Stomach (tissue), 9 donors: Measurements from ENCODE around the gene COG2. TPM values are rescaled to one million over a fixed set of nuclear protein-coding genes. Genes with fewer than 3 reads are reported as not detected.

Source experiments
- DNase-seq, 2 donors: peaks; one replicate each; pipeline versions ENCODE4 v3.0.0 to v3.0.0-alpha.2; 2013 to 2019
- H3K27ac ChIP-seq, 5 donors: fragments of 200-600 bp in 4 of 5; sonication (generic) in 4 of 5; one replicate each; pipeline ENCODE4 v1.5.1; 2013 to 2019; ENCODE audit warnings: mild to moderate bottlenecking in 1 of 5, moderate library complexity in 1 of 5
- H3K27me3 ChIP-seq, 3 donors: fragments of 200-600 bp; sonication (generic); one replicate each; pipeline ENCODE4 v1.5.1; 2017 to 2019; ENCODE audit warnings: mixed run types in 1 of 3
- H3K36me3 ChIP-seq, 4 donors: fragments of 200-600 bp; sonication (generic); 1 replicate in 3 of 4; 2 replicates in 1 of 4; pipeline ENCODE4 v1.5.1; 2016 to 2019
- H3K4me1 ChIP-seq, 4 donors: fragments of 200-600 bp; sonication (generic); one replicate each; pipeline ENCODE4 v1.5.1; 2016 to 2019
- H3K4me3 ChIP-seq, 4 donors: fragments of 200-600 bp; sonication (generic) in 3 of 4; one replicate each; pipeline ENCODE4 v1.5.1; 2016 to 2019; ENCODE audit warnings: mild to moderate bottlenecking in 1 of 4
- H3K9me3 ChIP-seq, 4 donors: fragments of 200-600 bp; sonication (generic); one replicate each; pipeline ENCODE4 v1.5.1; 2016 to 2019
- CTCF ChIP-seq, 7 experiments: fragments of 450-650 bp in 4 of 7; fragments of 200-600 bp in 3 of 7; sonication (generic) in 3 of 7; IDR thresholded peaks; one replicate each; pipeline ENCODE4 v1.5.1; 2016 to 2019; ENCODE audit warnings: antibody characterized with exemption in 7 of 7, control low read depth in 2 of 7, mild to moderate bottlenecking in 1 of 7
- EP300 ChIP-seq: sonication (generic); formaldehyde crosslinking; IDR thresholded peaks from one replicate; pipeline ENCODE4 v1.6.1; 2017; ENCODE audit warnings: antibody characterized with exemption
- POLR2A ChIP-seq, 4 donors: fragments of 450-650 bp; IDR thresholded peaks; one replicate each; pipeline ENCODE4 v1.6.1; 2016; ENCODE audit warnings: antibody characterized with exemption in 4 of 4, control low read depth in 2 of 4, mild to moderate bottlenecking in 1 of 4, moderate library complexity in 1 of 4
- POLR2AphosphoS5 ChIP-seq, 3 donors: sonication (generic); formaldehyde crosslinking; IDR thresholded peaks; one replicate each; pipeline ENCODE4 v1.6.1; 2016; ENCODE audit warnings: antibody characterized with exemption in 3 of 3
- WGBS, 5 donors: extraction: QIAGEN DNeasy Blood & Tissue Kit in 3 of 5; methylation state at CpG; one replicate each; pipeline versions ENCODE4 v1.1.5 to v1.1.7; 2013 to 2018; 5-methylcytosine and 5-hydroxymethylcytosine counted together
- intact Hi-C: fragments of 100-400 bp; cut with DNase I; formaldehyde crosslinking; loops from one replicate; pipeline ENCODE4 v1.15.1; 2023; ENCODE audit warnings: low total_unique reads
- polyA plus RNA-seq, 3 donors: library from polyadenylated mRNA; stranded (reverse); fragments of 200-250 nt; gene quantifications; one replicate each; pipeline ENCODE4 v1.2.3, GENCODE V29; 2013
- total RNA-seq, 5 donors: library from RNA; depleted of rRNA; stranded (reverse); fragments of >200 nt; gene quantifications; one replicate each; pipeline versions ENCODE4 v1.1.0 to v1.2.3, GENCODE V29; 2014 to 2016
- donor health status: healthy with polysubstance abuse.
- donor health status: Bipolar disorder and iron deficiency.
- donor health status: healthy.

COG2 gene
- total and polyA plus RNA-seq, 8 donors, result 8.9 to 51.3 (median 20.7) TPM

- WGBS, 5 donors, result 90 to 99% (median 96%) methylated on average over 2 of the region's 2 CpGs
- H3K36me3 ChIP-seq, result peaks cover 28 to 100% (median 100%) of the 10 kb centered on the region in 4 donors
These were observed 32.3 kb downstream of the COG2 start for GRCh38 chr1:230674581-230674980.

GRCh38 chr1:230677200-230677599 is 34.9 kb downstream of the COG2 start:
- WGBS, 5 donors, result 88 to 98% (median 92%) methylated on average over 1 of the region's 1 CpG
- H3K36me3 ChIP-seq, result peaks cover 24 to 98% (median 92%) of the 10 kb centered on the region in 4 donors
- intact Hi-C loops, result no loop called here

More at GRCh38 chr1:230674581-230674980, 32.3 kb downstream of the COG2 start:
- Histone ChIP-seq H3K27me3 (no peaks in the 10 kb centered on the region), H3K4me3 (no peak overlapping the region), H3K27ac (no peak overlapping the region), H3K4me1 (no peaks in the 10 kb centered on the region), H3K9me3 (no peaks in the 10 kb centered on the region)
- intact Hi-C loops, result no loop called here
- no peak for DNase-seq
- TF ChIP-seq EP300, result no peak
- no peak for TF ChIP-seq POLR2AphosphoS5 (IDR thresholded peaks at IDR 0.05)
- no peak for TF ChIP-seq POLR2A (IDR thresholded peaks at IDR 0.05)
- no peak for TF ChIP-seq CTCF (IDR thresholded peaks at IDR 0.05)

GRCh38 chr1:230679192-230679591 is 36.9 kb downstream of the COG2 start:
- Histone ChIP-seq H3K4me1 (peaks cover 0 to 28% (median 8%) of the 10 kb centered on the region in 4 donors), H3K27ac (no peak overlapping the region), H3K27me3 (no peaks in the 10 kb centered on the region), H3K9me3 (no peaks in the 10 kb centered on the region), H3K4me3 (no peak overlapping the region), H3K36me3 (peaks cover 21 to 98% (median 90%) of the 10 kb centered on the region in 4 donors)
- no peak for DNase-seq
- TF ChIP-seq POLR2AphosphoS5 (IDR thresholded peaks at IDR 0.05) (no peak), POLR2A (IDR thresholded peaks at IDR 0.05) (no peak), CTCF (IDR thresholded peaks at IDR 0.05) (no peak), EP300 (no peak)
- 68 to 82% (median 71%) methylated on average over 3 of the region's 3 CpGs for WGBS, 5 donors
- intact Hi-C loops, result no loop called here

More at GRCh38 chr1:230677200-230677599, 34.9 kb downstream of the COG2 start:
- Histone ChIP-seq H3K4me3 (no peak overlapping the region), H3K27me3 (no peaks in the 10 kb centered on the region), H3K9me3 (no peaks in the 10 kb centered on the region), H3K4me1 (peaks cover 0 to 10% (median 8%) of the 10 kb centered on the region in 4 donors), H3K27ac (no peak overlapping the region)
- TF ChIP-seq POLR2AphosphoS5 (IDR thresholded peaks at IDR 0.05) (no peak), EP300 (no peak), POLR2A (IDR thresholded peaks at IDR 0.05) (no peak), CTCF (IDR thresholded peaks at IDR 0.05) (no peak)
- DNase-seq, result no peak

GRCh38 chr1:230679825-230680224 is 37.5 kb downstream of the COG2 start:
- H3K27me3 ChIP-seq, result no peaks in the 10 kb centered on the region
- no peak for DNase-seq
- H3K4me3 ChIP-seq, result no peak overlapping the region
- intact Hi-C loops, result no loop called here
- peaks cover 25 to 98% (median 91%) of the 10 kb centered on the region in 4 donors for H3K36me3 ChIP-seq
- 84 to 92% (median 89%) methylated on average over 2 of the region's 2 CpGs for WGBS, 5 donors
- H3K27ac ChIP-seq, result no peak overlapping the region
- peaks cover 0 to 29% (median 8%) of the 10 kb centered on the region in 4 donors for H3K4me1 ChIP-seq
- H3K9me3 ChIP-seq, result no peaks in the 10 kb centered on the region
- TF ChIP-seq EP300 (no peak), POLR2A (IDR thresholded peaks at IDR 0.05) (no peak), POLR2AphosphoS5 (IDR thresholded peaks at IDR 0.05) (no peak), CTCF (IDR thresholded peaks at IDR 0.05) (no peak)
